ENCODE results near the gene UBE2Q2. TPM values are rescaled to one million over a fixed set of nuclear protein-coding genes. Genes with fewer than 3 reads are reported as not detected.

UBE2Q2 gene
- total and polyA plus RNA-seq, 7 donors = 9.3 to 32.2 (median 15.9) TPM

GRCh38 chr15:75823860-75824613 is 19.2 kb upstream of the UBE2Q2 start:
- H3K4me3 ChIP-seq = no peak overlapping the region
- H3K27ac ChIP-seq = no peak overlapping the region
- no peaks in the 10 kb centered on the region for H3K36me3 ChIP-seq (ENCODE audit: insufficient read depth in 1 of 2, low read depth in 1 of 2)
- no peaks in the 10 kb centered on the region for H3K4me1 ChIP-seq
- no peaks in the 10 kb centered on the region for H3K27me3 ChIP-seq (ENCODE audit: insufficient read depth in 3 of 3, low read length in 2 of 3)
- WGBS, 3 donors = 45 to 53% (median 51%) methylated on average over 7 of the region's 7 CpGs
- no peak for ATAC-seq
- TF ChIP-seq, protein P1, sequence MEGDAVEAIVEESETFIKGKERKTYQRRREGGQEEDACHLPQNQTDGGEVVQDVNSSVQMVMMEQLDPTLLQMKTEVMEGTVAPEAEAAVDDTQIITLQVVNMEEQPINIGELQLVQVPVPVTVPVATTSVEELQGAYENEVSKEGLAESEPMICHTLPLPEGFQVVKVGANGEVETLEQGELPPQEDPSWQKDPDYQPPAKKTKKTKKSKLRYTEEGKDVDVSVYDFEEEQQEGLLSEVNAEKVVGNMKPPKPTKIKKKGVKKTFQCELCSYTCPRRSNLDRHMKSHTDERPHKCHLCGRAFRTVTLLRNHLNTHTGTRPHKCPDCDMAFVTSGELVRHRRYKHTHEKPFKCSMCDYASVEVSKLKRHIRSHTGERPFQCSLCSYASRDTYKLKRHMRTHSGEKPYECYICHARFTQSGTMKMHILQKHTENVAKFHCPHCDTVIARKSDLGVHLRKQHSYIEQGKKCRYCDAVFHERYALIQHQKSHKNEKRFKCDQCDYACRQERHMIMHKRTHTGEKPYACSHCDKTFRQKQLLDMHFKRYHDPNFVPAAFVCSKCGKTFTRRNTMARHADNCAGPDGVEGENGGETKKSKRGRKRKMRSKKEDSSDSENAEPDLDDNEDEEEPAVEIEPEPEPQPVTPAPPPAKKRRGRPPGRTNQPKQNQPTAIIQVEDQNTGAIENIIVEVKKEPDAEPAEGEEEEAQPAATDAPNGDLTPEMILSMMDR (IDR thresholded peaks at IDR 0.05) = no peak
- intact Hi-C loops (cut with DNase I) = no loop called here
- no peaks in the 10 kb centered on the region for H3K9me3 ChIP-seq
- no peak for DNase-seq

- TF ChIP-seq, protein P1 (IDR thresholded peaks at IDR 0.05) = no peak
- Histone ChIP-seq H3K4me3 (no peak overlapping the region), H3K4me1 (no peaks in the 10 kb centered on the region), H3K9me3 (no peaks in the 10 kb centered on the region), H3K36me3 (ENCODE audit: insufficient read depth in 1 of 2, low read depth in 1 of 2) (no peaks in the 10 kb centered on the region), H3K27ac (no peak overlapping the region), H3K27me3 (ENCODE audit: insufficient read depth in 3 of 3, low read length in 2 of 3) (no peaks in the 10 kb centered on the region)
- WGBS, 3 donors = 55 to 59% (median 57%) methylated on average over 3 of the region's 3 CpGs
- DNase-seq (no peak), ATAC-seq (no peak)
- intact Hi-C loops (cut with DNase I) = no loop called here
Observed at GRCh38 chr15:75827691-75828090, 15.6 kb upstream of the UBE2Q2 start.

GRCh38 chr15:75828429-75828828 is 14.8 kb upstream of the UBE2Q2 start:
- WGBS, 3 donors = 94 to 95% (median 95%) methylated on average over 9 of the region's 9 CpGs
- Histone ChIP-seq H3K36me3 (ENCODE audit: insufficient read depth in 1 of 2, low read depth in 1 of 2) (no peaks in the 10 kb centered on the region), H3K4me3 (no peak overlapping the region), H3K9me3 (no peaks in the 10 kb centered on the region), H3K27ac (no peak overlapping the region), H3K4me1 (no peaks in the 10 kb centered on the region), H3K27me3 (ENCODE audit: insufficient read depth in 3 of 3, low read length in 2 of 3) (no peaks in the 10 kb centered on the region)
- DNase-seq = no peak
- no peak for ATAC-seq
- intact Hi-C loops (cut with DNase I) = no loop called here
- TF ChIP-seq, protein P1 (IDR thresholded peaks at IDR 0.05) = no peak

- H3K4me3 ChIP-seq = no peak overlapping the region
- 77 to 84% (median 82%) methylated on average over 8 of the region's 8 CpGs for WGBS, 3 donors
- no peaks in the 10 kb centered on the region for H3K36me3 ChIP-seq (ENCODE audit: insufficient read depth in 1 of 2, low read depth in 1 of 2)
- no peaks in the 10 kb centered on the region for H3K27me3 ChIP-seq (ENCODE audit: insufficient read depth in 3 of 3, low read length in 2 of 3)
- intact Hi-C loops (cut with DNase I) = no loop called here
- H3K27ac ChIP-seq = no peak overlapping the region
- no peaks in the 10 kb centered on the region for H3K4me1 ChIP-seq
- H3K9me3 ChIP-seq = no peaks in the 10 kb centered on the region
- DNase-seq (no peak), ATAC-seq (no peak)
- TF ChIP-seq, protein P1 (IDR thresholded peaks at IDR 0.05) = no peak
Observed at GRCh38 chr15:75830910-75831805, 12.1 kb upstream of the UBE2Q2 start.
